Muscle of leg (tissue), 11 donors: ENCODE measurements around the gene FCAMR. TPM values are rescaled to one million over a fixed set of nuclear protein-coding genes. Genes with fewer than 3 reads are reported as not detected.

Experiments used
- DNase-seq: peaks from one replicate; pipeline ENCODE4 v3.0.0; 2013
- H3K27ac ChIP-seq: one replicate; pipeline ENCODE4 v1.5.1; 2013; ENCODE audit warnings: mild to moderate bottlenecking, low read length, control low read depth
- H3K27me3 ChIP-seq: one replicate; pipeline ENCODE4 v1.6.1; 2013; ENCODE audit warnings: low read length; ENCODE audit not compliant: control insufficient read depth, insufficient read depth
- H3K36me3 ChIP-seq: one replicate; pipeline ENCODE4 v1.6.1; 2013; ENCODE audit warnings: low read length; ENCODE audit not compliant: control insufficient read depth, insufficient read depth
- H3K4me1 ChIP-seq: one replicate; pipeline ENCODE4 v1.6.1; 2013; ENCODE audit warnings: low read length; ENCODE audit not compliant: control insufficient read depth, insufficient read depth
- H3K4me3 ChIP-seq: one replicate; pipeline ENCODE4 v1.5.1; 2013; ENCODE audit warnings: low read length, control low read depth
- H3K9me3 ChIP-seq: replicated peaks from 2 replicates; pipeline ENCODE4 v1.6.1; 2013; ENCODE audit warnings: low read depth, low read length; ENCODE audit not compliant: control insufficient read depth
- WGBS: methylation state at CpG from one replicate; pipeline ENCODE4 v1.1.5; 2013; ENCODE audit warnings: missing lambda C conversion rate; ENCODE audit not compliant: insufficient coverage; 5-methylcytosine and 5-hydroxymethylcytosine counted together
- polyA plus RNA-seq, 8 donors: library from polyadenylated mRNA; unstranded; fragments of 120-200 nt; gene quantifications; one replicate each; pipeline versions ENCODE4 v1.2.1 to v1.2.3, GENCODE V29; 2013; ENCODE audit warnings: inconsistent platforms in 1 of 8, low replicate concordance in 1 of 8; ENCODE audit not compliant: insufficient read length in 8 of 8, insufficient read depth in 1 of 8
- total RNA-seq: library from RNA; stranded (reverse); fragments of 120-200 nt; gene quantifications from one replicate; pipeline ENCODE4 v1.2.4, GENCODE V29; 2013

FCAMR gene
- total and polyA plus RNA-seq, 9 donors: 0.16 TPM; not detected in 8

- Histone ChIP-seq H3K4me1 (no peaks in the 10 kb centered on the region), H3K9me3 (no peaks in the 10 kb centered on the region), H3K36me3 (no peaks in the 10 kb centered on the region), H3K27ac (no peak overlapping the region), H3K4me3 (no peak overlapping the region), H3K27me3 (no peaks in the 10 kb centered on the region)
- DNase-seq: no peak
- no CpG with 5 or more reads among the region's 3 CpGs for WGBS
Observed at GRCh38 chr1:206961668-206962067, 8.6 kb downstream of the FCAMR start.

- no peaks in the 10 kb centered on the region for H3K9me3 ChIP-seq
- peaks cover 4% of the 10 kb centered on the region for H3K4me1 ChIP-seq
Observed at GRCh38 chr1:206960676-206961386, 9.4 kb downstream of the FCAMR start.

GRCh38 chr1:206958144-206958543 lies 12.1 kb downstream of the FCAMR start:
- Histone ChIP-seq H3K9me3 (no peaks in the 10 kb centered on the region), H3K27me3 (no peaks in the 10 kb centered on the region), H3K4me3 (no peak overlapping the region), H3K36me3 (no peaks in the 10 kb centered on the region), H3K4me1 (peaks cover 7% of the 10 kb centered on the region), H3K27ac (no peak overlapping the region)
- WGBS: no CpG with 5 or more reads among the region's 2 CpGs
- no peak for DNase-seq

More at GRCh38 chr1:206960676-206961386, 9.4 kb downstream of the FCAMR start:
- WGBS: 81% methylated on average over 6 of the region's 6 CpGs
- no peak for DNase-seq
- no peak overlapping the region for H3K27ac ChIP-seq
- no peaks in the 10 kb centered on the region for H3K27me3 ChIP-seq
- H3K4me3 ChIP-seq: no peak overlapping the region
- no peaks in the 10 kb centered on the region for H3K36me3 ChIP-seq

GRCh38 chr1:206957639-206958038 lies 12.6 kb downstream of the FCAMR start:
- Histone ChIP-seq H3K36me3 (no peaks in the 10 kb centered on the region), H3K27me3 (no peaks in the 10 kb centered on the region), H3K9me3 (no peaks in the 10 kb centered on the region), H3K4me3 (no peak overlapping the region), H3K4me1 (peaks cover 7% of the 10 kb centered on the region), H3K27ac (no peak overlapping the region)
- DNase-seq: no peak
- 68% methylated on average over 5 of the region's 5 CpGs for WGBS

- 41% methylated on average over 7 of the region's 11 CpGs for WGBS
- no peak overlapping the region for H3K4me3 ChIP-seq
- no peak overlapping the region for H3K27ac ChIP-seq
- no peaks in the 10 kb centered on the region for H3K36me3 ChIP-seq
- peak; percentile 70 for DNase-seq
- H3K9me3 ChIP-seq: no peaks in the 10 kb centered on the region
- H3K27me3 ChIP-seq: no peaks in the 10 kb centered on the region
- H3K4me1 ChIP-seq: peaks cover 7% of the 10 kb centered on the region
Observed at GRCh38 chr1:206955476-206956451, 14.5 kb downstream of the FCAMR start.

GRCh38 chr1:206954459-206955342 lies 15.6 kb downstream of the FCAMR start:
- H3K27me3 ChIP-seq: no peaks in the 10 kb centered on the region
- H3K36me3 ChIP-seq: no peaks in the 10 kb centered on the region
- no peak for DNase-seq
- H3K4me1 ChIP-seq: peaks cover 7% of the 10 kb centered on the region
- 76% methylated on average over 3 of the region's 10 CpGs for WGBS
- no peaks in the 10 kb centered on the region for H3K9me3 ChIP-seq
- no peak overlapping the region for H3K4me3 ChIP-seq
- no peak overlapping the region for H3K27ac ChIP-seq

GRCh38 chr1:206953626-206954025 lies 16.6 kb downstream of the FCAMR start:
- H3K36me3 ChIP-seq: no peaks in the 10 kb centered on the region
- no peak overlapping the region for H3K4me3 ChIP-seq
- no peaks in the 10 kb centered on the region for H3K27me3 ChIP-seq
- peaks cover 7% of the 10 kb centered on the region for H3K4me1 ChIP-seq
- DNase-seq: no peak
- no peaks in the 10 kb centered on the region for H3K9me3 ChIP-seq
- no peak overlapping the region for H3K27ac ChIP-seq
- WGBS: 93% methylated on average over 2 of the region's 2 CpGs

GRCh38 chr1:206953126-206953525 lies 17.1 kb downstream of the FCAMR start:
- DNase-seq: no peak
- H3K36me3 ChIP-seq: no peaks in the 10 kb centered on the region
- WGBS: no CpG with 5 or more reads among the region's 3 CpGs
- H3K27me3 ChIP-seq: no peaks in the 10 kb centered on the region
- no peak overlapping the region for H3K27ac ChIP-seq
- no peaks in the 10 kb centered on the region for H3K9me3 ChIP-seq
- H3K4me1 ChIP-seq: peaks cover 7% of the 10 kb centered on the region
- H3K4me3 ChIP-seq: no peak overlapping the region

- Histone ChIP-seq H3K9me3 (no peaks in the 10 kb centered on the region), H3K27me3 (no peaks in the 10 kb centered on the region), H3K27ac (no peak overlapping the region), H3K36me3 (no peaks in the 10 kb centered on the region), H3K4me3 (no peak overlapping the region), H3K4me1 (peaks cover 7% of the 10 kb centered on the region)
- no CpG with 5 or more reads among the region's 4 CpGs for WGBS
- no peak for DNase-seq
Observed at GRCh38 chr1:206952171-206952570, 18.1 kb downstream of the FCAMR start.
